Kidney (tissue), 14 donors: ENCODE data around the gene PSMD2. TPM values are rescaled to one million over a fixed set of nuclear protein-coding genes. Genes with fewer than 3 reads are reported as not detected.

Experiments
- DNase-seq, 5 donors: peaks; one replicate each; pipeline ENCODE4 v3.0.0-alpha.2; 2013 to 2020
- FAIRE-seq: peaks from 2 replicates; lab custom pipeline; 2012; peaks lifted over from hg19 to GRCh38; lab: Jason Lieb, UNC
- H3K27ac ChIP-seq, 2 donors: one replicate each; pipeline ENCODE4 v1.7.0; 2013; ENCODE audit warnings: low read depth in 2 of 2, low read length in 2 of 2, inconsistent platforms in 1 of 2
- H3K27me3 ChIP-seq: one replicate; pipeline ENCODE4 v1.7.1; 2013; ENCODE audit warnings: low read length, inconsistent platforms; ENCODE audit not compliant: control insufficient read depth, insufficient read depth
- H3K36me3 ChIP-seq, 3 donors: one replicate each; pipeline versions ENCODE4 v1.7.0 to v1.7.1; 2013; ENCODE audit warnings: low read length in 3 of 3, control low read depth in 1 of 3, inconsistent platforms in 1 of 3; ENCODE audit not compliant: insufficient read depth in 3 of 3, control insufficient read depth in 2 of 3
- H3K4me1 ChIP-seq, 3 donors: one replicate each; pipeline versions ENCODE4 v1.7.0 to v1.7.1; 2013; ENCODE audit warnings: low read length in 3 of 3, inconsistent platforms in 1 of 3, low read depth in 1 of 3; ENCODE audit not compliant: control insufficient read depth in 2 of 3, insufficient read depth in 2 of 3
- H3K4me3 ChIP-seq, 3 donors: one replicate each; pipeline versions ENCODE4 v1.7.0 to v1.8.1; 2013; ENCODE audit warnings: low read length in 3 of 3, control low read depth in 1 of 3, inconsistent platforms in 1 of 3
- H3K9ac ChIP-seq, 3 donors: one replicate each; pipeline versions ENCODE4 v1.7.0 to v1.7.1; 2013; ENCODE audit warnings: low read length in 3 of 3, control low read depth in 1 of 3, inconsistent platforms in 1 of 3
- H3K9me3 ChIP-seq, 3 donors: one replicate each; pipeline versions ENCODE4 v1.7.0 to v1.7.1; 2013; ENCODE audit warnings: low read length in 3 of 3, control low read depth in 1 of 3, inconsistent platforms in 1 of 3; ENCODE audit not compliant: control insufficient read depth in 2 of 3, insufficient read depth in 1 of 3
- CTCF ChIP-seq: IDR thresholded peaks from 3 replicates; pipeline ENCODE4 v1.5.1; 2012; ENCODE audit warnings: mild to moderate bottlenecking, moderate library complexity, borderline replicate concordance; ENCODE audit not compliant: insufficient read depth; ENCODE audit errors: extremely low read depth
- intact Hi-C: fragments of 100-400 bp; cut with DNase I; formaldehyde crosslinking; loops from one replicate; pipeline ENCODE4 v1.11.1; 2022
- polyA plus RNA-seq: library from polyadenylated mRNA; stranded (reverse); fragments of 350-450 nt; fragmentation: Illumina TruSeq; extraction: RNeasy Lipid Tissue Mini Kit (QIAGEN cat#74804); gene quantifications from one replicate; pipeline ENCODE4 v1.2.3, GENCODE V29; 2014; ENCODE audit warnings: low read depth, low replicate concordance; ENCODE audit not compliant: insufficient read depth
- total RNA-seq: library from RNA; stranded (reverse); fragmentation: NEBNext Ultra II Directional; extraction: Animal tissue kit (Norgen Biotek cat#: 25700); gene quantifications from one replicate; pipeline ENCODE4 v1.2.1, GENCODE V29; 2021
- donor health status: control.
- donor health status: control.
- donor health status: control.
- donor health status: control.
- donor health status: control.
- donor health status: DM: yes; HTN: yes; CAD: no.
- donor health status: Normal renal cell carcinoma (clear cell type).

The PSMD2 gene
- total and polyA plus RNA-seq, 2 donors from 2014 or later, result 104 to 149 TPM

- Histone ChIP-seq H3K36me3 (peaks cover 18 to 47% (median 34%) of the 10 kb centered on the region in 3 donors), H3K27ac (peak overlapping the region; percentile 14 to 95), H3K4me3 (no peak overlapping the region), H3K4me1 (peaks cover 0 to 29% (median 11%) of the 10 kb centered on the region in 3 donors), H3K9ac (no peak overlapping the region), H3K27me3 (no peaks in the 10 kb centered on the region), H3K9me3 (no peaks in the 10 kb centered on the region)
- TF ChIP-seq CTCF, result no peak
- no peak for FAIRE-seq
- DNase-seq, result peak in 1 of 5 donors; percentile 73
- intact Hi-C loops, result no loop called here
Measured at GRCh38 chr3:184334470-184335158, 35.6 kb downstream of the PSMD2 start.

- Histone ChIP-seq H3K27ac (peak overlapping the region; percentile 93 to 95), H3K9ac (peak overlapping the region in 2 of 3 donors; percentile 29 to 78), H3K4me1 (peaks cover 0 to 29% (median 11%) of the 10 kb centered on the region in 3 donors), H3K9me3 (no peaks in the 10 kb centered on the region), H3K27me3 (no peaks in the 10 kb centered on the region), H3K36me3 (peaks cover 18 to 43% (median 32%) of the 10 kb centered on the region in 3 donors), H3K4me3 (peak overlapping the region; percentile 15 to 84 (median 64))
- no peak for DNase-seq
- no peak for TF ChIP-seq CTCF
- intact Hi-C loops, result no loop called here
- no peak for FAIRE-seq
Measured at GRCh38 chr3:184335291-184335660, 36.2 kb downstream of the PSMD2 start.

DNA sequence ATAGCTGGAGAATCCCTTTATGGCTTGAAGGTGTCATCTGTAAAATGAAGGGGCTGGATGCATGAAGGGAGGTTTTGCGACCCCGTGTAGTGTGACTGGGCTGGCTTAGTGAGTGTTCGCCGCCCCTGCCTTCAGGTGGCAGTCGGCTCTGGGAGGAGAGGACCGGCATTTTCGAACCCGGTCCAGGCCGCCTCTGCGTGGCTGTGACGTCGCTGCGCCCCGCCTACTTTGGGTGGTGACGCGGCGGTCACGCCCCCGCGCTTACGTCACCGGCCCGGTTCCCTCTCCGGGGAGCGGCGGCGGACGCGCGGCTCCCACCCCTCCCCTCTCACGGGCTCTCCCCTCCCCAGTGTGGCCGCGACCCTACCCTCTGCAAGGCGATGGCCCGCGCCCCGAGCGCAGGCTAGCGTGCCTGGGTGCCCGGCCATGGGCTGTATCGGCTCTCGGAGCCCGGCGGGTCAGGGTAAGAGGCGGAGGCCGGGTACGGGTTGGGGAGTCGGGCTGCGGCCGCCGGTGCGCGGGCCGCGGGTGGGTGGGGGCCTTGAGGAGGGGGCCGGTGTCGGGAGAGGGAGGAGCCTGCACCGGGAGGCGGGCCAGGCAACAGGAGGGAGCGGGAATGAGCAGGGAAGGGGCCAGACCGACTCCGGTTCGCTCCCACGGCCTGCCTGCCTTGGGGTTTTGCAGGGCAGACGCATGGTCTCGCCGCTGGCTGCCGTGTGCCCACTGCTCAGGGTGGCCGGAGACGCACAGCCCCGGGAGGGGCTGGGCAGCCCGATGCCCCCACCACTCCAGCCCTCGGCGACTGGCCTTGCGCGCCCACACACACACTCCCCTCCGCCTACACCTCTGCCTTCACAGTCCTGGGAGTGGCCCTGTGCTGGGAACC lies 36.9 kb downstream of the PSMD2 start:
- H3K36me3 ChIP-seq, result peaks cover 18 to 42% (median 31%) of the 10 kb centered on the region in 3 donors
- H3K4me1 ChIP-seq, result peaks cover 0 to 29% (median 11%) of the 10 kb centered on the region in 3 donors
- DNase-seq (peak; percentile 88 to 95 (median 91)), FAIRE-seq (no peak)
- TF ChIP-seq CTCF, result no peak
- H3K9ac ChIP-seq, result peak overlapping the region; percentile 29 to 78 (median 77)
- H3K27ac ChIP-seq, result peak overlapping the region; percentile 93 to 95
- no peaks in the 10 kb centered on the region for H3K9me3 ChIP-seq
- no peaks in the 10 kb centered on the region for H3K27me3 ChIP-seq
- intact Hi-C loops, result no loop called here
- H3K4me3 ChIP-seq, result peak overlapping the region; percentile 64 to 84 (median 83)
